Measurements from ENCODE around the gene RNU2-1. TPM values are rescaled to one million over a fixed set of nuclear protein-coding genes. Genes with fewer than 3 reads are reported as not detected.

The RNU2-1 gene
- total and polyA plus RNA-seq, 2 experiments from 2014 or later = 11.2 TPM; not detected in 1

GRCh38 chr17:43212641-43213490 is 20.9 kb downstream of the RNU2-1 start:
- ATAC-seq = no peak

More at GRCh38 chr17:43212641-43213490, 20.9 kb downstream of the RNU2-1 start:
- Mint-ChIP-seq H3K4me3 (peak overlapping the region; percentile 92), H3K36me3 (ENCODE audit: low read depth) (peaks cover 7% of the 10 kb centered on the region), H3K27me3 (ENCODE audit: insufficient read depth, low read depth, poor library complexity) (peaks cover 8% of the 10 kb centered on the region), H3K9me3 (no peaks in the 10 kb centered on the region; the same call in 2 of the 3 replicates), H3K27ac (no peak overlapping the region), H3K4me1 (peaks cover 14% of the 10 kb centered on the region)
- Histone ChIP-seq H3K4me2 (peak overlapping the region; percentile 77), H3K27me3 (ENCODE audit: insufficient read depth) (no peaks in the 10 kb centered on the region), H3K9me2 (ENCODE audit: insufficient read depth) (no peaks in the 10 kb centered on the region), H3K79me2 (replicated peaks; ENCODE audit: insufficient read depth) (no peaks in the 10 kb centered on the region), H2AFZ (peak overlapping the region; percentile 53), H4K20me1 (replicated peaks; ENCODE audit: insufficient read depth) (no peaks in the 10 kb centered on the region), H3K36me3 (ENCODE audit: insufficient read depth) (0 out of 2 replicates have a peak, but pooled peaks cover 6% of the 10 kb centered on the region), H3K4me1 (ENCODE audit: insufficient read depth) (peaks cover 16% of the 10 kb centered on the region), H3K27ac (ENCODE audit: low read depth) (no peak overlapping the region), H3K4me3 (peak overlapping the region; percentile 59), H3F3A (replicated peaks; ENCODE audit: low read depth) (0 out of 2 replicates have a peak, but pooled peaks cover 4% of the 10 kb centered on the region)
- TF ChIP-seq JUNB (IDR thresholded peaks at IDR 0.05; ENCODE audit: unreplicated experiment) (no peak), ZNF462 (CRISPR knock-in tag; IDR thresholded peaks at IDR 0.05) (no peak), NANOG (IDR thresholded peaks at IDR 0.05; ENCODE audit: borderline replicate concordance) (no peak), REST (IDR thresholded peaks at IDR 0.05; ENCODE audit: unreplicated experiment) (no peak), ETS1 (IDR thresholded peaks at IDR 0.05) (no peak), EZH2phosphoT487 (IDR thresholded peaks at IDR 0.05; ENCODE audit: unreplicated experiment) (no peak), ZNF331 (CRISPR knock-in tag; IDR thresholded peaks at IDR 0.05; ENCODE audit: low read depth) (no peak), ZNF114 (CRISPR knock-in tag; IDR thresholded peaks at IDR 0.05) (no peak), CTCF (conservative IDR thresholded peaks at IDR 0.05; ENCODE audit: low read depth in 2 of 2) (no peak), POLR2AphosphoS5 (IDR thresholded peaks at IDR 0.05; ENCODE audit: low read depth) (no peak), EZH2 (IDR thresholded peaks at IDR 0.05; ENCODE audit: low read depth, unreplicated experiment) (no peak), STAT1 (IDR thresholded peaks at IDR 0.05; ENCODE audit: unreplicated experiment) (no peak), CREB1 (CRISPR knock-in tag; IDR thresholded peaks at IDR 0.05; ENCODE audit: low read depth) (no peak)
- DNase-seq (ENCODE audit: low spot score) = no peak

Measured in GM23338 (cell line).